ENCODE results near the gene CFAP92.

DNA sequence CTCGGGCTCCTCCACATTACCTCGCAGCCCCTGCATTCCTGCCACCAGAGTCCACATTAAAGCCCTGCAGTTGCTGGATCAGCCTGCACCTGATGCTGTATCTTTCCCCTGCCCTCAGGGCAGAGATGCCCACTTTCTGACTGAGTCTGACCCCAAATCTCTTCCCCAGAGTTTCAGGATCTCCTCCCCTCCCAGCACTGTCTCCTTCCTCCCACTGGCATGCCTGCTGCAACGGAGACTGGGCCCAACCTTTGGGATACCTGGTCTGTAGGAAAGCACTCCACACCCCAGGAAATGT is 46.1 kb upstream of the CFAP92 start:
- TF ChIP-seq, protein P1, sequence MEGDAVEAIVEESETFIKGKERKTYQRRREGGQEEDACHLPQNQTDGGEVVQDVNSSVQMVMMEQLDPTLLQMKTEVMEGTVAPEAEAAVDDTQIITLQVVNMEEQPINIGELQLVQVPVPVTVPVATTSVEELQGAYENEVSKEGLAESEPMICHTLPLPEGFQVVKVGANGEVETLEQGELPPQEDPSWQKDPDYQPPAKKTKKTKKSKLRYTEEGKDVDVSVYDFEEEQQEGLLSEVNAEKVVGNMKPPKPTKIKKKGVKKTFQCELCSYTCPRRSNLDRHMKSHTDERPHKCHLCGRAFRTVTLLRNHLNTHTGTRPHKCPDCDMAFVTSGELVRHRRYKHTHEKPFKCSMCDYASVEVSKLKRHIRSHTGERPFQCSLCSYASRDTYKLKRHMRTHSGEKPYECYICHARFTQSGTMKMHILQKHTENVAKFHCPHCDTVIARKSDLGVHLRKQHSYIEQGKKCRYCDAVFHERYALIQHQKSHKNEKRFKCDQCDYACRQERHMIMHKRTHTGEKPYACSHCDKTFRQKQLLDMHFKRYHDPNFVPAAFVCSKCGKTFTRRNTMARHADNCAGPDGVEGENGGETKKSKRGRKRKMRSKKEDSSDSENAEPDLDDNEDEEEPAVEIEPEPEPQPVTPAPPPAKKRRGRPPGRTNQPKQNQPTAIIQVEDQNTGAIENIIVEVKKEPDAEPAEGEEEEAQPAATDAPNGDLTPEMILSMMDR (IDR thresholded peaks at IDR 0.05): no peak
- TF ChIP-seq POLR2A (IDR thresholded peaks at IDR 0.05): no peak

All from thyroid gland (tissue), 4 donors.